Cardiac fibroblast (primary cell): Measurements from ENCODE around the gene MEMO1.

ENCODE experiments used
- DNase-seq, 2 donors: peaks; one replicate each; pipeline versions ENCODE4 v3.0.0 to v3.0.0-alpha.2; 2010; ENCODE audit warnings: low read depth in 2 of 2
- H3K4me3 ChIP-seq, 2 donors: replicated peaks in 1 of 2; 1 replicate in 1 of 2; 2 replicates in 1 of 2; pipeline ENCODE4 v1.5.1; 2011; ENCODE audit warnings: low read depth in 2 of 2, low read length in 2 of 2, mild to moderate bottlenecking in 2 of 2, moderate library complexity in 1 of 2
- TF ChIP-seq, protein P1 (sequence below): IDR thresholded peaks from one replicate; pipeline ENCODE4 v1.5.1; 2011; ENCODE audit warnings: low read depth, mild to moderate bottlenecking, low read length, inconsistent platforms

Gene MEMO1

DNA sequence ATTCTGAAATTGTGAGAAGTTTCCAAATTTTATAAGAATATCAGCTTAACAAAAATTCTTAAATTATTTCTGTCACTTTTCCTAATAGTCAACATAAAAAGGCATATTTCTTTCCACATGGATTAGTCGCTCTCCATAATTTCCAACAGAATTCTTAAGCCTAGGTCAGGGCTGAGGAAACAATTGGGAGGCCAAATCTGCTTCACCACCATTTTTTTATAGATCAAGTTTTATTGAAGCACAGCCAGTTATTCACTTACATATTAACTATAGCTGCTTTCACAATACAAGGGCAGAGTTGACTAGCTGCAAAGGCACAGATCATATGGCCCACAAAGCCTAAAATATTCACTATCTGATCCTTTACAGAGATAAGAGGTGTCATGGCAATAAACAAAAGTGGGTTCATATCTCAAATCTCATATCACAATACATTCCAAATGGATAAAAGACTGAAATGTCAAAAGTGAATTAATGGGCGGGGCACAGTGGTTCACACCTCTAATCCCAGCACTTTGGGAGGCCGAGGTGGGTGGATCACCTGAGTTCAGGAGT is 18.7 kb downstream of the MEMO1 start:
- no peak overlapping the region for H3K4me3 ChIP-seq
- no peak for DNase-seq
- TF ChIP-seq, protein P1, sequence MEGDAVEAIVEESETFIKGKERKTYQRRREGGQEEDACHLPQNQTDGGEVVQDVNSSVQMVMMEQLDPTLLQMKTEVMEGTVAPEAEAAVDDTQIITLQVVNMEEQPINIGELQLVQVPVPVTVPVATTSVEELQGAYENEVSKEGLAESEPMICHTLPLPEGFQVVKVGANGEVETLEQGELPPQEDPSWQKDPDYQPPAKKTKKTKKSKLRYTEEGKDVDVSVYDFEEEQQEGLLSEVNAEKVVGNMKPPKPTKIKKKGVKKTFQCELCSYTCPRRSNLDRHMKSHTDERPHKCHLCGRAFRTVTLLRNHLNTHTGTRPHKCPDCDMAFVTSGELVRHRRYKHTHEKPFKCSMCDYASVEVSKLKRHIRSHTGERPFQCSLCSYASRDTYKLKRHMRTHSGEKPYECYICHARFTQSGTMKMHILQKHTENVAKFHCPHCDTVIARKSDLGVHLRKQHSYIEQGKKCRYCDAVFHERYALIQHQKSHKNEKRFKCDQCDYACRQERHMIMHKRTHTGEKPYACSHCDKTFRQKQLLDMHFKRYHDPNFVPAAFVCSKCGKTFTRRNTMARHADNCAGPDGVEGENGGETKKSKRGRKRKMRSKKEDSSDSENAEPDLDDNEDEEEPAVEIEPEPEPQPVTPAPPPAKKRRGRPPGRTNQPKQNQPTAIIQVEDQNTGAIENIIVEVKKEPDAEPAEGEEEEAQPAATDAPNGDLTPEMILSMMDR: no peak

DNA sequence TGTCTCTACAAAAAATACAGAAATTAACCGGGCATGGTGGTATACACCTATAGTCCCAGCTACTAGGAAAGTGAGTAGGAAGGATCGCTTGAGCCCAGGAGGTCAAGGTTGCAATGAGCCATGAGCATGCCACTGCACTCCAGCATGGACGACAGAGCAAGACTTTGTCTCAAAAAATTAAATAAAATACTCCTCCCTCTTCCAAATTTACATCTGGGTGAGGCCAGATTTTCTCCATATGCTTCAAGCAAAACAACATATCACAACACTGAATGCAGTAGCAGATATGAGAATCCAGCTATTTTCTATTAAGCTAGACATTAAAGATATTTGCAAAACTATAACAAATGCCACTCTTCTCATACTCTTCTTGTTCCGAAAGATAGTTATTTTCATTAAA is 20.9 kb downstream of the MEMO1 start:
- DNase-seq: no peak
- TF ChIP-seq, protein P1: no peak

DNA sequence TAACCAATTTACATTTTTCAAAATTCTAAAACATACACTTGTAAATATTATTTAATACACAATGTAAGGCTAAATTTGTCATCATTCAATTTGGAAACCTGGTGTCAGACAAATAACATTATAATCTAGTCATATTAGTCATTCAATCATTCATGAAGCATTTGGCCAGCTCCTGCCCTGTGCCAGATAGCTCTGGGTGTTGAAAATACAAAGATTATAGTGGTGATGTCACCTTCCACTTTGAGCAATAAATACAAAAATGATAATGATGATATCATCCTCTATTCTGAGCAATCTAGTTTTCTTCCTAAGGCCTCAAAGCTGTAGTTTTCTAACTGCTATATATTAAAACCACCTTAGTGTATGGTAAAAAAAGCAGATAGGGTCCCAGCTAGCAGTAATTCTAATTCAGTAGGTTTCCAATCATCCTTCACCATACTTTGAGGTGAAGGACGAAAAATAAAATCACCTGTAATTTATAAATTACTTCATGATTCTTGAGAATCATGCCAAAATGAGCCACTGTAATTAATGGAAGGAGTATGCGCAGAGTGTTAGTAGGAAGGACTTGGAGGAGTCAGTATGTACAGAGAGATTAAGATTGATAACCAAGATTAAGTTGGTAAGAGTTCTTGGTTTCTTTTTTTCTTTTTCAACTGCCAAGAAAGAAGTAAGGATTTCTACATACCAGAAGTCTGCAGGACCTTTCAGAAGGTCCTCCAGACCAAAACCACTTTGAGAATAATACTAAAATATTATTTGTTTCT is 23.2 kb downstream of the MEMO1 start:
- H3K4me3 ChIP-seq: no peak overlapping the region
- peak; percentile 39 to 84 for DNase-seq
- TF ChIP-seq, protein P1: no peak

More for the DNA sequence above, 20.9 kb downstream of the MEMO1 start:
- H3K4me3 ChIP-seq: no peak overlapping the region

DNA sequence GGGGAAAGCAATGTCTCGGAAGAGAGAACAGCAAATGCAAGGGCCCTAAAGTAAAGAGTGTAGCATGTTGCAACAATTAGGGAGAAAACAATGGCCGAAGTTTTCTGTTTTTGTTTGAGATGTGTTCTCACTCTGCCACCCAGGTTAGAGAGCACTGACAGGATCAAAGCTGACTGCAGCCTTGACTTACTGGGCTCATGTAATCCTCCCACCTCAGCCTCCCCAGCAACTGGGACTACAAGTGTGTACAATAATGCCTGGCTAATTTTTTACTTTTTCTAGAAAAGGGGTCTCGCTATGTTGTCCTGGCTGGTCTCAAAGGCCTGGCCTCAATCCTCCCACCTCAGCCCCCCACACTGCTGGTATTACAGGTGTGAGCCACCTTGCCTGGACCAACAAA is 23.9 kb downstream of the MEMO1 start:
- TF ChIP-seq, protein P1: no peak
- no peak for DNase-seq
- no peak overlapping the region for H3K4me3 ChIP-seq

DNA sequence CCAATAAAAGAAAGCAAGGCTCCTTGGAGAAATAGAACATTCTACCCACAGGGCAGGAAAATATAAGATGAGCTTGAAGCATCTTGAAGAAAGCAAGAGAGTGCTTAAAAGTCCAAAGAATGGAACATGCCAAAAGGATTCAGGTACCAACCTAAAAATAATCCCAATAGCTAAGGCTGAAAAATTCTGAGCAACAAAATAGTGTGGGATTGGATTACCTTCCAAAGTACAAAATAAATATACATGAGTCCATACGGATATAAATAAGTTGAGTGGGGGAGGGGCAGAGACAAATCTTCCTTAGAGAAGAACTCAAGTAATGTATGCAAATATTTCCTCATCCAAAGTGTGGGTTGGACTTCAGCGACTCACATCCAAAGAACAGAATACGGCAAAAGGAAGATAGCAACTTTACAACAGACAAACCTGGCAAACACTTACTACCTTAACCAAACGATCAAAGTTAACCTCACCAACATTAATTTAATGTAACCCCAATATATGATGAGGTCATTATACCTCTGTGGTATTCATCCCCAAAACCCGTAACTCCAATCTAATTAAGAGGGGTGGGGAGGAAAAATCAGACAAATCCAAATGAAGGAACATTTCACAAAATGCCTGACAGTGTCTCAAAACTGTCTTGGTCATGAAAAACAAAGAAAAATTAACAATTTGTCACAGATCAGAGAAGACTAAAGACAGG is 26.9 kb downstream of the MEMO1 start:
- TF ChIP-seq, protein P1: no peak
- DNase-seq: no peak
- no peak overlapping the region for H3K4me3 ChIP-seq

DNA sequence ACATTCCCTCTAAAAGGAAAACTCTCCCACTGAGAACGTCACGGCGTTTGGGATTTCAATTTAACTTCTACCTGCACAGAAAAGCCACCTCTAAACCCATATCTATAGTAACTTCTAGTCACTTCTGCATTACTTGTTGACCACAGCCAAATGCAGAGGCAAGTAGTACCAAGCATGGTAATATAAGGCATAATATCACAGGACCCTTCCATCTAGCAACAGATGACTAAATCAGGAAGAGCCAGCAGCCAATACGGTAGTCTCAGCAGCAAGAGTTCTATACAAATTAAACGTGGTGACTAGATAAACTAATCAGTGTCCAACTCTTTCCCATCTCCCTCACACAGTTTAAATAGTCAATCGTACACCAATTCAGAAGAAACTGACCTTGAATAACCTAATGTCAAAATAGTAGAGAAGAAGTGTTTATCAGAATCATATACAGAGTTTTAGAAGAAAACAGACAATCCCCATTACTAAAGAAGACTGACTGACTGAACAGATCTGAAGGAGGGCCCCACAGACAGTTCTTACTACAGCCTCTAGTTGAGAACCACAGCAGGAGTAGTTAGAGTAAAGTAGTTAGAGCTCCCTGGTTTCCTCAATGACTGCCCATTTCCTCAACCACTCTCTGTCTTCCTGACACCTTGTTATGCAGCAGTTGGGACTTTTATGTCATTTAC is 30.0 kb downstream of the MEMO1 start:
- H3K4me3 ChIP-seq: no peak overlapping the region
- DNase-seq: peak; percentile 58 to 62
- TF ChIP-seq, protein P1: peak; percentile 11
